Inflammatory macrophage treated with lipopolysaccharide for 4 hours (primary cell): ENCODE results near the gene DPYSL3.
A peak's percentile ranks its signal among the peaks of the same experiment; 100 is the strongest.

Source experiments
- DNase-seq: peaks from one replicate; pipeline ENCODE4 v3.0.0-alpha.2; 2020

The DPYSL3 gene

GRCh38 chr5:147437161-147437596 lies 72.7 kb downstream of the DPYSL3 start:
- peak; percentile 65 for DNase-seq

DNA sequence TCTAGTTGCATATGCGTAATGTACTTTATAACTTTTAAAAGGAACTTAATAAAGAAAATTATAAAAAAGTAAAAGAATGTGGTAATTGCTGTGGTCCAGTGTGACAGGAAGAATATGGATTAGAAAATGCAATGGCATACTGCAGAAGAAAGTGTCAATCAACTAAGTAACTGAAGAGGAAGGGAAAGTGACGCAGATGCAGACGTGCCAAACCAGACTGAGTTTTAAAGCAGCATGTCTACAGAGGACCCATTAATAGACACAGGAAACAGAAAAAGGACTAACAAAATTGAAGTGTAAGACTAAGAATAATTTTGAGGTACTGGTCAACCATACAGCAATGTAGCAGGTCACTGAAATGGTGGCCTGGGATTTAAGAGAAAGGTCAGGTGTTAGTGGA lies 73.3 kb downstream of the DPYSL3 start:
- DNase-seq, result peak; percentile 50

GRCh38 chr5:147434049-147434448 lies 75.8 kb downstream of the DPYSL3 start:
- DNase-seq, result no peak

- DNase-seq, result no peak
Measured at GRCh38 chr5:147432323-147432722, 77.5 kb downstream of the DPYSL3 start.

DNA sequence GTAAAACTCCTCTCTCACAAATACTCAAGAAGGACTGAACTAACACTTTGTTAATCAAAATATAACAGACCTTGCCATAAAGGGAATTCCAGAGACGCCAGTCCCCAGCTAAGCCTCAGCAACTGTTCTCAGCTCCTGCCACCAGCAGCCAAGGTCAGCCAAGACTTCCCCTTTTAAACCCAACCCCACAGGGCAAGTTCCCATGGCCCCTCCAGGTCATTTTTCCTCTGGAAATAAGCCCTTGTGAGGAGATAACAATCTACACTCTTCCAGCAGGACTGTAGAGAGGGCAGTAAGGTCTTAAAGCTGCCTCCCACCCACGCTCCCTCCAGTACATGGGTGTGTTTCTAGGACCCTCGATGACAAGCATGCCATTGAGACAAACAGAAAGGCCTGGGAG lies 78.3 kb downstream of the DPYSL3 start:
- DNase-seq, result no peak

- DNase-seq, result no peak
Measured at GRCh38 chr5:147430628-147431027, 79.2 kb downstream of the DPYSL3 start.

GRCh38 chr5:147427521-147428401 lies 82.1 kb downstream of the DPYSL3 start:
- peak; percentile 36 for DNase-seq

DNA sequence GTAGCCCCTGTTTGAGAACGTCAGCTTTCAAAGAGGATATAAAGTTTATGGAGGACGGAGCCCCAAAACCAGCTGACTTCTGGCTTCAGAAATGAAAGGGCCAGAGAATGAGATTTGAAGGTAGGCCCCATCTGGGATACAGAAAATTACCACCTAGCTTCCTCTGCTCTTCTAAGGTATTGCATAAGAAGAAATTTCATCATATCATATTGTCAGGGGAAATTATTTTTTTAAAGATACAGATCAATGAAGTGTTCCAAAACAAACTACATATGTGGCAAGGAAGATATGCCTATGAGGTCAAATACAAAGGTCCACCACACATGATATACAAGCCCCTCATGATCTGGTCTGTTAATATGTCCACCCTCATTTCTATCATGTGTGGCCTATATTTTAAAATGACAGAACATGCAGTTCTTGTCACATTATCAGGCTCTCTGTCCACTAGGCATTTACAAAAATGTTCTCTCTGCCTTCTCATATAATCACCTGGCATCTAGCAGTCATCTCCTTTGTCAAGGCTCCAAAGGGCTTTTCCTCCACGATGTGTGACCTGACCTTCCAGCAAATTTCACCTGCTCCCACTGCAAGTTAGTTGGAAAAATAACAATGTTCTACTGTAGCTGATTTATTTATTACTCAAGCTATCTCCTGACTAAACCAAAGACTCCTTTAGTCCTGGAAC lies 83.1 kb downstream of the DPYSL3 start:
- no peak for DNase-seq

DNA sequence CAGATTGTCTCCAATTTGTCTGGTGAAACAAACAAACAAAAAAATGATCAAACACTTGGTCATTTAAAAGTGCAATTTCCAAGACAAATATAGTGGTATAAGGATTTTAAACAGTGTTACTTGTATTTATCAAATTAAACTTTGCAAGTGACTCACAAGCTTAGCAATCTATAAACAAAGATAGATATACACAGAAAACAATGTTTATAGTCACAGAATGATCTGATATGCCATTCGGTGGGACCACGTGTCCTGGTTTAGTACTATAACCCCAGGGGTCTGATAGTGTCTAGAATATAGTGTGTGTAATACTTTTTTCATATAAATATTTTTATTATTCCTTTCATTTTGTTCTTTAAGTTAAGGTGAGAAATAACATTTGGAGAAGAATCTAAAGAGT lies 91.3 kb downstream of the DPYSL3 start:
- no peak for DNase-seq

GRCh38 chr5:147417135-147417813 lies 92.6 kb downstream of the DPYSL3 start:
- DNase-seq, result no peak

- DNase-seq, result peak; percentile 72
Measured at GRCh38 chr5:147415651-147416050, 94.2 kb downstream of the DPYSL3 start.

DNA sequence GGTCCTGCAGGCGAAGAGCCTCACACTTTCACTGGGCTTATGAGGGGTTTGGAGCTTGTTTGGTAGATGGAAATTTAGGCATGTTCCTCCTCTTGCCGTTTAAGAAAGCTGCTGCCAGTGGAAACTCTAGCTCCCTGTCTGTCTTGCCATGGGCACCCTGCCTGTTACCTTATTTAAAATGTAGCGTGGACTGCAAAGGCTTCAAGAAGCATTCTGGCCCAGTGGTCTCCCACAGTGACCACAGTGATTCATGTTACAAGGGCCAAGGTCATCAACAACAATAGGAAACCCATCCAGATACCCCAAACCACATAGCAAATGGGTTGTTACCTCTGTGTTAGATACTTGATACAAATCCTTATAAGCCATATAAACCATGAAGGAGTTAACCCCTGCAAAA lies 96.6 kb downstream of the DPYSL3 start:
- DNase-seq, result no peak

- no peak for DNase-seq
Measured at GRCh38 chr5:147412561-147412960, 97.3 kb downstream of the DPYSL3 start.

GRCh38 chr5:147411359-147412319 lies 98.2 kb downstream of the DPYSL3 start:
- no peak for DNase-seq

- DNase-seq, result peak; percentile 40
Measured at GRCh38 chr5:147410496-147411358, 99.1 kb downstream of the DPYSL3 start.

- peak; percentile 7 for DNase-seq
Measured at GRCh38 chr5:147408980-147409379, 100.9 kb downstream of the DPYSL3 start.

DNA sequence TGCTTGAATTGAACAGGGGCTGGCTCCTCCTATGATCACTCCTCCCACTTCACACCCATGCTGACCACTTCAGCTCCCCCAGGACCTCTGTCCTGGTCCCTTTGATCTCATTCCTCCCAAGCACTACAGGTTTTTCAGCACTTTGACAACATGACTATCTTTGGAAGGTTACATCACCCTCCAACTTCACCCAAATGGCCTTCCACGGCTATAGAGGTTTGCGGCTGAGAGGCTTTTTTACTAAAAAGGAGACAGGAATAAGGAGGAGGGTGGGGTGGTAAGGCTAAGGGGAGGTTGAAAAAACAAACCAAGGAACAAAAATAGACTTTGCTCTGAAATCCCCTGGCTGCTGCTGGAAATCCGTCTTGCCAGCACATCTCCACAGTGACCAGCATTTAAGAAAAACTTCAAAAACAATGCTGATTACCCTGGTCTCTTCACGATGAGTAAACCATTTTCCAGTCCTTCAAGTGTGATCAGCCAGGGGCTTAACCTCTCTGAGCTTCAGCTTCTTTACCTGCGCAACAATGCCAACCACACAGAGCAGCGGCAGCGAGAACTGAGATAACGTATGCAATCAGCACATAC lies 102.7 kb downstream of the DPYSL3 start:
- DNase-seq, result no peak

- DNase-seq, result no peak
Measured at GRCh38 chr5:147406636-147407035, 103.2 kb downstream of the DPYSL3 start.

DNA sequence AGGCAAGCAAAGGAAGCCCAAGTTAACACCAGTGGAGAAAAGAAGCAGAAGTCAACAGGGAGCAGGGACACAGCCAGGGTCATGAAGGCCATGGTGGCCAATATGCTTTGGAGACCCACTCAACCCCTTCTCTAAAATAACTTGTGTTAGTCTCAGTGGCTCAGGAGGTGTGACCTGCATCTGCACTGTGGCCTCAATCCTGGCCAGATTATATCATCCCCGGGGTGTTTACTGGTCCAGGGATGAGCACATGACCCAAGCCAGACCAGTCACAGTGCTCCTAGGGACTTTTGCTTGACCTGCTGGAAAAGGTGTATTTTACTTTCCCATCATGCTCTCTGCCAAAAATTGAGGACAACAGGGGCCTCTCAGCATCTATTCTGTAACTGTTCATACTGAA lies 105.2 kb downstream of the DPYSL3 start:
- DNase-seq, result no peak

DNA sequence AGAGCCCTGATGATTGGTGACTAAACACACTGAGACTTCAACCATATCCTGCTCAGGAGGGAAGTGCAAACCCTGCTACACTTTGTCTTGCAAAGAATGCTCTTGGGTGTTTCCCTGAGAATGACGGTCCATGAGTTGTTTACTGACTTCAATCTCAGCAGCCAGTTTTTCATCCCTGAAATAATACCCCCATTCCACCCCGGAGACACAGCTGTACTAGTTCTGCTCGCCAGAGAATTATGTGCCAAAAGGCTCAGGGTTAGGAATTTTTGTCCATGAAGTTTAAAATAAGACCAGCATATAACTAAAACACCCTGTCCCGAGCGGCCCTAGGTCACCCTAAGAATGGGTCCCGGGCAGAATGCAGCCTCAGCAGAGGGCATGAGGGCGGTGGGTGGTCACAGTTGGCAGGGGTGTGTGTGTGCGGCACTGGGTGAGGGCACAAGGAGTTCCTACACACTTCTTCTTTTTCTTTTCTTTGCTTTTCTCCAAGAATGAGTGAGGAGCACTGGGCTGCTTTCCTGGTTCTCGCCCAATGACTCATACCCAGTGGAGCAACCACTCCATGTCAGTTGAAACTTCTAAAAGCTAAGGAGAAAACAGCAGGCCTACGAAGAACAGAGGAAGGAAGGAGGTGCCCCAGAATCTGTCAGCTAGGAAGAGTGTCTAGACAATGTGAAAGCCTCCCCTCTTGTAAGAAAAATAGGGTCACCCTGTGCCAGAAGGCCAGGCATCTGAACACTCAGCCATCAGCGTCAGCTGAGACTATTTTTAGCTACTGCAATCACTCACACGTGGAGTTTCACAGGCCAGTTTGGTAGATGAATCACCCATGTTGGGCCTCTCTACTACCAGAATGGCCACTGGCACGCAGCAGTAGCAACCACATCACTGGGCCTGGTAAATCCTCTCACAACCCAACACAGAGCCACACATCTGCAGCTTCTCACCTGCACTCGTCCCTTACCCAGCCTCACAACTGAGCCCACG lies 105.9 kb downstream of the DPYSL3 start:
- peak; percentile 90 for DNase-seq
